ENCODE measurements around the gene KYNU. TPM values are rescaled to one million over a fixed set of nuclear protein-coding genes. Genes with fewer than 3 reads are reported as not detected.

Gene KYNU
- total RNA-seq, 2 donors from 2014 or later = 1.8 to 14.3 TPM

- DNase-seq (ENCODE audit: low spot score) = no peak
- Histone ChIP-seq H3K4me1 (ENCODE audit: control insufficient read depth in 1 of 2, low read depth in 2 of 2) (no peaks in the 10 kb centered on the region), H3K36me3 (no peaks in the 10 kb centered on the region), H3K27ac (no peak overlapping the region), H3K27me3 (replicated peaks; ENCODE audit: insufficient read depth) (no peaks in the 10 kb centered on the region), H3K9me3 (no peaks in the 10 kb centered on the region), H3K4me3 (no peak overlapping the region)
- no peak for ATAC-seq (ENCODE audit: insufficient number of reproducible peaks, low FRiP score, low read depth)
- TF ChIP-seq CTCF (IDR thresholded peaks at IDR 0.05) = no peak
These were observed 83.7 kb downstream of the KYNU start for GRCh38 chr2:142961202-142961601.

- Histone ChIP-seq H3K27me3 (replicated peaks; ENCODE audit: insufficient read depth) (no peaks in the 10 kb centered on the region), H3K4me1 (ENCODE audit: control insufficient read depth in 1 of 2, low read depth in 2 of 2) (no peaks in the 10 kb centered on the region), H3K36me3 (no peaks in the 10 kb centered on the region), H3K9me3 (no peaks in the 10 kb centered on the region), H3K27ac (no peak overlapping the region), H3K4me3 (no peak overlapping the region)
- DNase-seq (ENCODE audit: low spot score) = no peak
- no peak for ATAC-seq (ENCODE audit: insufficient number of reproducible peaks, low FRiP score, low read depth)
- TF ChIP-seq CTCF (IDR thresholded peaks at IDR 0.05) = no peak
These were observed 88.0 kb downstream of the KYNU start for GRCh38 chr2:142965443-142965842.

GRCh38 chr2:142966284-142966683, 88.8 kb downstream of the KYNU start:
- Histone ChIP-seq H3K4me1 (ENCODE audit: control insufficient read depth in 1 of 2, low read depth in 2 of 2) (no peaks in the 10 kb centered on the region), H3K27me3 (replicated peaks; ENCODE audit: insufficient read depth) (no peaks in the 10 kb centered on the region), H3K4me3 (no peak overlapping the region), H3K36me3 (no peaks in the 10 kb centered on the region), H3K27ac (no peak overlapping the region), H3K9me3 (no peaks in the 10 kb centered on the region)
- TF ChIP-seq CTCF (IDR thresholded peaks at IDR 0.05) = no peak
- DNase-seq (ENCODE audit: low spot score) (no peak), ATAC-seq (ENCODE audit: insufficient number of reproducible peaks, low FRiP score, low read depth) (no peak)

GRCh38 chr2:142967060-142967459, 89.6 kb downstream of the KYNU start:
- no peak for DNase-seq (ENCODE audit: low spot score)
- ATAC-seq (ENCODE audit: insufficient number of reproducible peaks, low FRiP score, low read depth) = no peak
- Histone ChIP-seq H3K36me3 (no peaks in the 10 kb centered on the region), H3K4me1 (ENCODE audit: control insufficient read depth in 1 of 2, low read depth in 2 of 2) (no peaks in the 10 kb centered on the region), H3K4me3 (no peak overlapping the region), H3K27ac (no peak overlapping the region), H3K9me3 (no peaks in the 10 kb centered on the region), H3K27me3 (replicated peaks; ENCODE audit: insufficient read depth) (no peaks in the 10 kb centered on the region)
- no peak for TF ChIP-seq CTCF (IDR thresholded peaks at IDR 0.05)

- H3K27ac ChIP-seq = no peak overlapping the region
These were observed 95.8 kb downstream of the KYNU start for GRCh38 chr2:142973160-142973821.

More at GRCh38 chr2:142973160-142973821, 95.8 kb downstream of the KYNU start:
- no peak overlapping the region for H3K4me3 ChIP-seq
- DNase-seq (ENCODE audit: low spot score) = no peak
- peaks cover 0 to 3% of the 10 kb centered on the region in 2 donors for H3K4me1 ChIP-seq (ENCODE audit: control insufficient read depth in 1 of 2, low read depth in 2 of 2)
- H3K27me3 ChIP-seq (replicated peaks; ENCODE audit: insufficient read depth) = no peaks in the 10 kb centered on the region
- no peaks in the 10 kb centered on the region for H3K9me3 ChIP-seq
- no peak for TF ChIP-seq CTCF (IDR thresholded peaks at IDR 0.05)
- ATAC-seq (ENCODE audit: insufficient number of reproducible peaks, low FRiP score, low read depth) = no peak
- no peaks in the 10 kb centered on the region for H3K36me3 ChIP-seq
